Stimulated activated CD4-positive, alpha-beta T cell treated with anti-CD3 and anti-CD28 coated beads, Interleukin-4, amount 100 ng/mL, for 48 hours (primary cell): Measurements from ENCODE around the gene WBP2NL.
"Not testable (repeated sequence)": the region's sequence is repeated elsewhere in the genome, so short reads cannot be mapped to it uniquely, and the experiment has no call there.

ENCODE experiments used
- DNase-seq, 2 donors: peaks; one replicate each; pipeline ENCODE4 v3.0.0-alpha.2; 2020; ENCODE audit warnings: low read depth in 2 of 2

The WBP2NL gene

DNA sequence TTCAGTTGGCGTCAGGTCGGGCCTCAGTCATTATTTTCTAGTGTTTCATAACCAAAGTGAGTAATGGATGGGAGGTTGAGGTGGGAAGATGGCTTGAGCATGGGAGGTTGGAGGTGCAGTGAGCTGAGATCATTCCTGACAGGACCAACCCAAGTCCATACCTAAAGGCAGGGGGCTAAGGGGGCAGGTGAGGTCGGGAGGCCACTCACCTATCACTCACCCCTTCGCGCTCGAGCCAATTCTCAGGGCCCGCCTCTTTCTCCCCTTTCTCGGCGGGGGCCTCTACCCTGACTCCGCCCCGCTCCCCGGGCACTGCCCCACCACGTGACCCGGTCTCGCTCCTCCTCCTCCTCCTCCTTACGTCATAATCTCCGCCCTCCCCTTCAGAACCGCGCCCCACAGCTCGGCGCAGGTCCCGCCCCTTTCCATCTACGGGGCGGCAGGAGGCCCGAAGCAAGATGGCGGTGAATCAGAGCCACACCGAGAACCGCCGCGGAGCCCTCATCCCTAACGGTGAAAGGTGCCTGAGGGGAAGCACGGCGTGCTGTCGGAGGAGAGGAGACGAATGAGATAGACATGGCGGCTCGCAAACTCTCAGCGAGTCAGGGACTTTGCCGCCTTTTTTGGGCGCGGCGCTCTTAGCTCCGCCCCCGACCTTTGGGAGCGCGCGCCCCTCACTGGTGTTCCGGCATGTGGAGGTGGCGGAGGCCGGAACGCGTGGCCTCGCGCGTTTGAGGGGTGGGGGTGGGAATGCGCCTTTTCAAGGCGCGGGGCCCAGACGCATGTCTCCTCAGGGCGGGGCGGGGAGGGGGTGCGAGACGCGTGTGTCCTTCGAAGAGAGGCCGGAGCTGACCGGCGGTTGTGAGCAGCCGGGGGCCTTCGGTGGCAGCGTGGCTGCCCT, at the start of gene WBP2NL:
TSS of gene WBP2NL (plus strand) at position 428 of the 901 bp plus-strand sequence. CDS start at position 459, 31 bp downstream.
- peak; percentile 72 to 81 for DNase-seq

- DNase-seq: not testable (repeated sequence)
Observed at GRCh38 chr22:41948928-41949296, 49.7 kb upstream of the WBP2NL start.

- DNase-seq: no peak
Observed at GRCh38 chr22:41949297-41949965, 49.2 kb upstream of the WBP2NL start.

- no peak for DNase-seq
Observed at GRCh38 chr22:41951898-41952474, 46.6 kb upstream of the WBP2NL start, which contains the start of gene SMIM45. Gene SMIM45, plus strand, starts transcription at chr22:41952150.

DNA sequence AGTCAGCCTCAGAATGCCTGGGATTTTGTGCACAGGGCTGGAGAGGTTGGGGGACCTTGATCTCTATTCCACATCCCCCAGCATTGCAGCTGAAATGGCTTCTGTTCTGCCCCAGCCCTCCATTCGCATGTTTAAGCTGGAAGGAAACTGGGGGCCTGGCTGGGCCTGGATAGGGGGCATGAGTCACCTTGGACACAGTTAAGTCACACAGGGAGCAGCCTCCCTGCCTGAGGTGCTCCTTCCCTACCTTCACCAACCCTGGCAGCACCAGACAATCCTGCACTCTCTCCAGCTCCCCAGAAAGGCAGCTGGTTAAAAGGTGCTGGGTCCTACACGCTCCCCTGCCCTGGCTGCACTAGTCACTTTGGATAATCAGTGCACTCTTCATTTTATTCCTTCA, 45.9 kb upstream of the WBP2NL start:
- DNase-seq: no peak

DNA sequence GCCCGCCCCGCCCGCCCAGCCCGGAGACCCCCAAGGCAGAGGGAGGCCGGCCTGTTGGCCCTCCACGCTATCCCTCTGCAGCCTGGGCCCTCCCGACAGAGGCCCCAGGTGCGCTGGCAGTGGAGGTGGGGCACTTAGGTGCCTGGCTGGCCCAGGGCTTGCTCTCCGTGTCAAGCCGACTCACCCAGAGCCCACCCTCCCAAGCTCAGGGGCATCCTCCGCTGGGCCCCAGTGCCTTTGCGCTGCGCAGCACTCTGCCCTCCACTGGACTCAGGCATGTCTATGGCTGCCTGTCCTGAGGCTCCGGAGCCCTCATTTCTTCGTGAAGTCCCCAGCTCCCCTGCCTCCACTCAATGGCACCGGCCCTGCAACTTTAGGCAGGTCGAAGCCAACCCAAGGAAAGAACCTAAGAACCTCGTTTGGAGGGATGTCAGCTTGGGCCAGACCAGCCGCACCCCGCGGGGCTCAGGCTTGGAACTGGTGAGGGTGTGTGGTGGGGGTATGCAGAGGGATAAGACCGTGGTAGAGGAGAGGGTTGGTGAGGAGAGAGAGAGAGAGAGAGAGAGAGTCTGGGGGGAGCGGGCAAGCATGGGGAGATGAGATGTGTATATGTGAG, 40.5 kb upstream of the WBP2NL start:
- DNase-seq: no peak

GRCh38 chr22:41963453-41964111, 35.0 kb upstream of the WBP2NL start:
- no peak for DNase-seq

DNA sequence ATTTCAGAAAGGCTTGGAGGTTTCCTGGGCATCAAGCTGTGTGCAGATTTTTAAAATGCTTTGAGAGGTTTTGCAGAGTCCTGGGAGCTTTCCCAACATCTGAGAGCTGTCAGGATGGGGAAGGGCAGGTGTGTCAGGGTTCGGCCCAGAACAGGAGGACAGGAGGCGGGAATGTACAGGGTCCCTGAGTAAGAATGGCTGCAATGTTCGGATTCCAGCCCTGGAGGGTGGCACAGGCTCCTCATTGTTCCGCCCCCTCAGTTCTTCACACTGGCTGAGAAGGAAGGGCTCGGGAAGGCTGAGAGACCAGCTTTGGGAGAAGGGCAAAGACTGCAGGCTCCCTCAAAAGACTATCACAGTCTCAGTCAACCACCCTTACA, 34.5 kb upstream of the WBP2NL start:
- DNase-seq: no peak

GRCh38 chr22:41966225-41966606, 32.4 kb upstream of the WBP2NL start:
- DNase-seq: no peak

- no peak for DNase-seq
Observed at GRCh38 chr22:41966607-41967240, 31.9 kb upstream of the WBP2NL start.

GRCh38 chr22:41968601-41969000, 30.0 kb upstream of the WBP2NL start:
- DNase-seq: no peak

DNA sequence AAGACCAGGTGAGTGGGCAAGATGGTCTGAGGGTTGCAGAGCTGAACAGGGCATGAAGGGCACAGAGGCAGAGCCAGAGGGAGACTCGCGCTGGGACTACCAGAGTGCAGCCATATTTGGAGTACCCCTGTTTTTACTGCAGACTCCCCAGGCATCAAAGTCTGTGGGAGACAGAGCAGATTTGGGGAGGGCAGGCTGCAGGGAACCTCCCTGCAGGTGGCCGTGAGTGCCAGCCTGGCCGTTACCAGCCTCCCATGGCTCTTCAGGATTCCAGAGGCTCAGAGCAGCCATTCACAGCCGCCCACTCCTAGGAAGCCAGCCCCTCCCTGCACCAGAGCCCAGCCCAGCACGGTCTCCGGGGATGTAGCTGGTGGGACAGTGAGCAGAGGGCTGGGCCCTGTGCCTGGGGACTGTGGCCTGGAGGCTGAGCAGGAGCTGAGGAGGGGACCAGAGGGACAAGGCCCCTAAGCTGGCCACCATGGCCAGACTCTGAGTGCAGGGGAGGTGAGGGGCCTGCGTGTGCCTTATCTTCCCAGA, 29.4 kb upstream of the WBP2NL start, which contains the start of gene SEPTIN3:
TSS of gene SEPTIN3 (plus strand) at position 334 of the 537 bp plus-strand sequence. CDS start 2,050 bp downstream, outside the sequence.
- DNase-seq: no peak

DNA sequence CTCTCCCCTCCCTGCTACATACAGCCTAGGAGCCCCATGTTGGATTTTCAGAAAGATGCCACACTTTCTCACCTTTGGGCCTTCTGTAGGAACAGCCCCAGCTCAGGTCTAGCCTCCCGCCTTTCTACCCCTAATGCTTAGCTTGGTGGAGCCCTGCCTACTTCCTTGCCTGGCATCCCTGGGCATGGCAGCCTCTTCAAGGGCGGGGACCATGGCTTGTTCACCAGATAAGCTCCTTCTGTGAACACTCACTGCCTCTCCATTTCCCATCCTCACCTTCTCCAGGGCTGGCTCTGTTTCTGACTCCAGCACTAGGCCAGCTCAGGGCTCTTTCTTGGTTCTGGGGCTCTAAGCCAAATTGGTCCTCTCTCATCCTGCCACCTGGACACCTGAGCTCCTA, 28.0 kb upstream of the WBP2NL start:
- DNase-seq: no peak

- DNase-seq: no peak
Observed at GRCh38 chr22:41971431-41971830, 27.2 kb upstream of the WBP2NL start.

GRCh38 chr22:41974691-41975290, 23.8 kb upstream of the WBP2NL start:
- no peak for DNase-seq

GRCh38 chr22:41975299-41976069, 23.1 kb upstream of the WBP2NL start:
- DNase-seq: no peak

DNA sequence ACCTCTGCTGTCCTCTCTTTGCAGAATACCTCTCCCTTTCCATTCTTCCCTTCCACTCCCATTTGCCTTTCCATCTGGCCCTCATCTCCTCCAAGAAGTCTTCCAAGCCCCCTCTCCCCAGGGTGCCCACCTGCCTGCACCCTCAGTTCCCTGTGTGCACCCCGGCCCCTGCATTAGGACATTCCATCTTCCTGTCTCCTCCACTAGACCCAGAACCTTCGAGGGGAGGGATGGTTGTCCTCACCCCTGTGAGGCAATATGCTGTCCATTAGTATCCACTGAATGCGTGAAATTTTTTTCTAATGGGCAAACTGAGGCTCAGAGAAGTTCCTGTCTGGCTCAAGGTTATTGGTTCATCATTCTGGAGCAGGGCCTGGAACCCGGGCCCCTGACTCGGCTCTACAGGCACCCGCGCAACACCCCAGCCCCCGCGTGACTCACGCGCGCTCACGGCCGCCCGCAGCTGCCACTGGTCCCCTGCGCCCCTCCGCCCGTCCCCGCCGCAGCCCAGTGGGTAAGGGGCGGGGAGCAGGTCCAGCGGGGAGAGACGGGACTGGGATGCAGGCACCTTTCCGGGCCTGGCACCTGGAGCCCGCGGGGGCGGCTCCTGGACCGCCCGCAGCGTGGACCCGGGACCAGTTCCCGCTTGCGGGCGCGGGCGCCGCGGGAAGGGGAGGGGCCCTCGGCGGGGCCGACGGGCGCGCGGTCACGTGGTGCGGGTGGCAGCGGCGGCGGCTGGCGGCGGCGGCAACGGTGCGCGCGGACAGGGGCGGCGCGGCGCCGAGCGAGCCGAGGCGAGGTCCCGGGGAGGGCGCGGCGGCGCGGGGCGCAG, 22.3 kb upstream of the WBP2NL start:
- peak; percentile 26 to 42 for DNase-seq

- DNase-seq: no peak
Observed at GRCh38 chr22:41976961-41977566, 21.5 kb upstream of the WBP2NL start.
